Measurements from ENCODE around the gene RAB23.

RAB23 gene

GRCh38 chr6:57172136-57173055 lies 49.7 kb downstream of the RAB23 start, which contains the start of gene BAG2:
TSS of gene BAG2 (plus strand) at chr6:57172326. CDS start at chr6:57172698, 372 bp downstream.
- TF ChIP-seq TEAD4 (IDR thresholded peaks at IDR 0.05) (0 out of 2 replicates have a peak, but pooled peaks have one; percentile 5), ZBTB7A (IDR thresholded peaks at IDR 0.05; ENCODE audit: low read depth) (peak; percentile 56), TAF1 (IDR thresholded peaks at IDR 0.05; ENCODE audit: low read depth) (peak; percentile 74), CREB1 (IDR thresholded peaks at IDR 0.05; ENCODE audit: low read depth) (no peak; the same call in 1 of the 2 replicates), CEBPB (IDR thresholded peaks at IDR 0.05) (no peak; the same call in 1 of the 2 replicates), YY1 (IDR thresholded peaks at IDR 0.05; ENCODE audit: low read depth) (peak; percentile 54), TCF12 (IDR thresholded peaks at IDR 0.05; ENCODE audit: low read depth) (peak; percentile 30; the same call in 1 of the 2 replicates), NFIC (IDR thresholded peaks at IDR 0.05) (0 out of 2 replicates have a peak, but pooled peaks have one; percentile 8), REST (IDR thresholded peaks at IDR 0.05; ENCODE audit: low read depth) (0 out of 2 replicates have a peak, but pooled peaks have one; percentile 9), EGR1 (IDR thresholded peaks at IDR 0.05) (no peak), MAX (IDR thresholded peaks at IDR 0.05) (peak; percentile 72; the same call in 1 of the 2 replicates), FOXM1 (IDR thresholded peaks at IDR 0.05; ENCODE audit: borderline replicate concordance, low read depth) (no peak), RAD21 (IDR thresholded peaks at IDR 0.05; ENCODE audit: low read depth) (no peak), USF1 (IDR thresholded peaks at IDR 0.05) (peak; percentile 22; the same call in 1 of the 2 replicates), EP300 (IDR thresholded peaks at IDR 0.05; ENCODE audit: borderline replicate concordance) (peak; percentile 41; the same call in 1 of the 2 replicates)

GRCh38 chr6:57165080-57165479 lies 57.0 kb downstream of the RAB23 start:
- TF ChIP-seq USF1 (IDR thresholded peaks at IDR 0.05) (no peak), CEBPB (IDR thresholded peaks at IDR 0.05) (no peak), EP300 (IDR thresholded peaks at IDR 0.05; ENCODE audit: borderline replicate concordance) (no peak), NFIC (IDR thresholded peaks at IDR 0.05) (no peak), RAD21 (IDR thresholded peaks at IDR 0.05; ENCODE audit: low read depth) (no peak), TAF1 (IDR thresholded peaks at IDR 0.05; ENCODE audit: low read depth) (no peak), REST (IDR thresholded peaks at IDR 0.05; ENCODE audit: low read depth) (no peak), FOXM1 (IDR thresholded peaks at IDR 0.05; ENCODE audit: borderline replicate concordance, low read depth) (no peak)

- TF ChIP-seq YY1 (IDR thresholded peaks at IDR 0.05; ENCODE audit: low read depth) (no peak), EGR1 (IDR thresholded peaks at IDR 0.05) (no peak), RAD21 (IDR thresholded peaks at IDR 0.05; ENCODE audit: low read depth) (no peak), ZBTB7A (IDR thresholded peaks at IDR 0.05; ENCODE audit: low read depth) (no peak), CEBPB (IDR thresholded peaks at IDR 0.05) (no peak), FOXM1 (IDR thresholded peaks at IDR 0.05; ENCODE audit: borderline replicate concordance, low read depth) (no peak), CREB1 (IDR thresholded peaks at IDR 0.05; ENCODE audit: low read depth) (no peak), EP300 (IDR thresholded peaks at IDR 0.05; ENCODE audit: borderline replicate concordance) (no peak), USF1 (IDR thresholded peaks at IDR 0.05) (no peak), NFIC (IDR thresholded peaks at IDR 0.05) (no peak), TEAD4 (IDR thresholded peaks at IDR 0.05) (no peak), MAX (IDR thresholded peaks at IDR 0.05) (no peak), TCF12 (IDR thresholded peaks at IDR 0.05; ENCODE audit: low read depth) (no peak), REST (IDR thresholded peaks at IDR 0.05; ENCODE audit: low read depth) (no peak), TAF1 (IDR thresholded peaks at IDR 0.05; ENCODE audit: low read depth) (no peak)
Observed at GRCh38 chr6:57163956-57164355, 58.2 kb downstream of the RAB23 start.
